Superior temporal gyrus (tissue), 1 donor: ENCODE results near the gene DCLRE1B.
A peak's percentile ranks its signal among the peaks of the same experiment; 100 is the strongest.

Experiments used
- DNase-seq: peaks from one replicate; pipeline ENCODE4 v3.0.0-alpha.2; 2016; ENCODE audit errors: extremely low spot score

The DCLRE1B gene

GRCh38 chr1:113928187-113928930, 23.2 kb downstream of the DCLRE1B start:
- peak; percentile 60 for DNase-seq

DNA sequence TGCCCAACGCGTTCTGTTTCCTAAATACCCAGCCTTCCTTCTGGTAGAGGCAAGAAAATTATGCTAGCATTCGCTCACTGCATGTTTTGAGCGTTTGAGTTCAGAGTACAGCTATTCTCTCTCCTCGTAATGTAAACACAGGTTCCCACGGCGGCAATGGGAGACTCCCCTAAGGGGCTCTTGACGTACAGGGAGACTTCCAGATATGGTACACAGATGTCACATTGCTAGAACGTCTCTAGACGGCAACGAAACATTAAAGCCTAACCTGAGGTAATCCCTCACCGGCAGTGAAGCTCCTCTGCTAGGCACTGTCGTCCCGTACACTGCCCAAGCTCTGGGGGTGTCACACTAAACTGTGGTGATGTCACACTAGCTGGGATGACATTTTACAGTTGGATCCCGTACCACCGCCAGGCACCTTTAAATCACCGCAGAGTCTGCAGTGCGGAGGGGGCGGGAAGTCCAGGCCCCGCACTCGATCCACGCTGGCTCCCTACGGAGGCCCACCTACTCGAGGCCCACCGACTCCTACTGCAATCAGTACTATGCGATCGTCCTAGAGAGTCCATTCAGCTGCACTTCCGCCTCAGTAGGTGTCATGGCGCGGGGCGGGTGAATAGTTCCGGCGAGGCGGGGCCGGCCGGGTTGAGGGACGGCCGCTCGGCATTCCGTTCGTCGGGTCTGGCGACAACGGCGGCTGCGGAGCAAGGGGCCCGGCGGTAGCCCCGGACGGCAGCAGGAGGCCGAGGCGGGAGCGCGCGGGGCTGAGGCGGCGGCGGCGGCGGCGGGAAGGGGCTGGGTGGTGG, 24.0 kb downstream of the DCLRE1B start, which contains the start of gene HIPK1:
Gene HIPK1 (plus strand): TSS at position 384 of the 809 bp plus-strand sequence.
- peak; percentile 93 for DNase-seq

- no peak for DNase-seq
Measured at GRCh38 chr1:113929750-113930498, 24.8 kb downstream of the DCLRE1B start.

- no peak for DNase-seq
Measured at GRCh38 chr1:113930499-113931161, 25.5 kb downstream of the DCLRE1B start.

DNA sequence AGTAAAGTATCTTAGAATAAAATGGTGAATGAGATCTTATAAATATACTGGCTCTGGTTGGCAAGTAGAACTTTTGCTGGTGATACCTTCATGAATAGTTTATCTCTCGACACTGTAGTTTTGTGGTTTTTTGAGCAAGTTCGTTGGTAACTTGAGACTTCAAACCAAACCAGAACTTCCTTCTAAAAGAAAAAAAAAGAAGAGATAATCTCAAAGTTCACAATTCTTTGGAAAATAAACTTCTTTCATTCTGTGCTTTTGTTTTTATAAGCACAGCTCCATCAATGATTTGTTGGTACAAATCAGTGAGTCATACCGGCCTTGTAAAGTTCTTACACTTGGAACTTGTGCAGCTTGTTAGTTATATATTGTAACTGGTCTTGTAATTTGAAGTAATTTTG, 26.3 kb downstream of the DCLRE1B start:
- DNase-seq: no peak

DNA sequence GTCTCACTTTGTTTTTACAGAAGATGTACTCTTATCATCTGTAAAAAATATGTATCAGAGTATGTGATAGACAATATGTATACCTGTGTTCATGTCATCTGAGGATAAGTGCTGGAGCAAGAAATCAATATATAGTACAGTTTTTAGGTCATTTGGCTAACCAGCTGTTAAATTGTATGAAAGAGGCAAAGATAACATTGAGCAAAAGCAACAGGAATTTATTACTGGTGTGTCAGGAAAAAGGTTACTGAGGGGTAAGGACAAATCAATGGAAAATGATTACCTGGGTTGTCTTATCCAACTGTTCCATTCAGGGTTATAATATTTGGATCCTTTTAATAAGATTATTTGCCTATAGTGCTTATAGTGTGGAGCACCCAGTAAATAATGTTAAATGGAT, 28.9 kb downstream of the DCLRE1B start:
- DNase-seq: no peak

DNA sequence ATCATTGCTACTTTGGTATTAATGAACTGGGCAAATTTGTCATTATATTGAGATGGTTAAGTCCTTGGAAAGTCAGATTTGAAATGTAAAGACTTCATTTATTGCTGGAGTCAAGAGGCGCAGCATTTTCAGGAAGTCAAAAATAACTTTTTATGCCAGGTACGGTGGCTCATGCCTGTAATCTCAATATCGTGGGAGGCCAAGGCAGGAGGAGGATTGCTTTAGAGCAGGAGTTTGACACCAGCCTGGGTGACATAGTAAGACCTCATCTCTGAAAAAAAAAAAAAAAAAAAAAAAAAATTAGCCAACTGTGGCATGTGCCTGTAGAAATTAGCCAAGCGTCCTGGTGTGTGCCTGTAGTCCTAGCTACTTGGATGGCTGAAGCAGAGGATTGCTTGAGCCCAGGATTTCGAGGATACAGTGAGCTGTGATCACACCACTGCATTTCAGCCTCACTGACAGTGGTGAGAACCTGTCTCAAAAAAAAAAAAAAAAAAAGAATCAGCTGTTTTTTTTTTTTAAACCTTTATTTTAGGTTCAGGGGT, 29.5 kb downstream of the DCLRE1B start:
- no peak for DNase-seq

- DNase-seq: no peak
Measured at GRCh38 chr1:113935176-113935575, 30.1 kb downstream of the DCLRE1B start.

DNA sequence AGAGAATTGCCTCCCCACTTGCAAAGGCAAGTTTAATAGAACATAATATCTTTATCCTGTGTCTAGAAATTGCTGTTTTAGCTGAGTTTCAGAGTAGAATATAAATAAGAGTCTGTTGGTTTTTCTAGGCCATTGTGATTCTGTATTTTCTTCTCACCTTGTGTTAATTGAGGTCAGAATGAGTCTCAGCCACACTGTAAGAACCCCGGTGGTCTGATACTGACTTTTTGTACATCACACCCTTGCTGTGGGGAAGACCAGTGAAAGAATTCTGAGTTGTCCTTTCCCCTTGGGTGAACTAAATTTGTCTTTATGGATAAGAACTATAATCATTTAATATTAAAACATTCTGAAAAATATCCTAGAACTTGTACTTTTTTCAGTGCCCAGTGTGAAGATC, 30.8 kb downstream of the DCLRE1B start:
- DNase-seq: no peak

- no peak for DNase-seq
Measured at GRCh38 chr1:113937146-113937545, 32.0 kb downstream of the DCLRE1B start.

- no peak for DNase-seq
Measured at GRCh38 chr1:113938192-113938591, 33.1 kb downstream of the DCLRE1B start.

GRCh38 chr1:113940365-113941244, 35.5 kb downstream of the DCLRE1B start:
- DNase-seq: no peak

DNA sequence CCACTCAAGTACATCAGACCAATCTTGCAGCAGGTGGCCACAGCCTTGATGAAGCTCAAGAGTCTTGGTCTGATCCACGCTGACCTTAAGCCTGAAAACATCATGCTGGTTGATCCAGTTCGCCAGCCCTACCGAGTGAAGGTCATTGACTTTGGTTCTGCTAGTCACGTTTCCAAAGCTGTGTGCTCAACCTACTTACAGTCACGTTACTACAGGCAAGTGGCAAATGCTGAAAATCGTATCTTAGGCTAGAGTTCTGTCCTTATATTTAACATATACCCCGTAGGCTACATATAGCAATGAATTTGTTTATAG, 36.1 kb downstream of the DCLRE1B start:
- DNase-seq: no peak

- no peak for DNase-seq
Measured at GRCh38 chr1:113942527-113942926, 37.4 kb downstream of the DCLRE1B start.

DNA sequence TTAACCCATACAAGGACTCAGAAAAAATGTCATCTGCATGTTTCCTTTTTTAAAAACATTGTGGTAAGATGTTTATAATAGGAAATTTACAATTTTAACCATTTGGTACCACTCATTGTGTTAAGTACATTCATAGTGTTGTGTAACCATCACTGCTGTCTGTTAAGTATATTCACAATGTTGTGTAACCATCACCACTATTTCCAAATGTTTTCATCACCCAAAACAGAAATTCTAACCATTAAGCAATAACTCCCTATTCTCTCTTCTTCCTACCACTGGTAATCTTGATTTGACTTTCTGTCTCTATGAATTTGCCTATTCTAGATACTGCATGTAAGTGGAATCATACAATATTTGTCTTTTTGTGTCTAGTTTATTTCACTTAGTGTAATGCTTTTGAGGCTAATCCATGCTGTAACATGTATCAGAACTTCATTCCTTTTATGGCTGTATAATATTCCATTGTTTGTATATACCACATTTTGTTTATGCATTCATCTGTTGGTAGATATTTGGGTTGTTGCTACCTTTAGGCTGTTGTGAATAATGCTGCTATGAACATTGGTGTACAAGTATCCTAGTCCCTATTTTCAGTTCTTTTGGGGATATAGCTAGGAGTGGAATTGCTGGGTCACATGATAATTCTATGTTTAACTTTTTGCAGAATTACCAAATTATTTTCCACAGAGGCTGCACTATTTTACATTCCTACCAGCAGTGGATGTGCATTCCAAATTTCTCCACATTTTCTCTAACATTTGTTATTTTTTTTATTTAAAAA, 38.1 kb downstream of the DCLRE1B start:
- DNase-seq: no peak

DNA sequence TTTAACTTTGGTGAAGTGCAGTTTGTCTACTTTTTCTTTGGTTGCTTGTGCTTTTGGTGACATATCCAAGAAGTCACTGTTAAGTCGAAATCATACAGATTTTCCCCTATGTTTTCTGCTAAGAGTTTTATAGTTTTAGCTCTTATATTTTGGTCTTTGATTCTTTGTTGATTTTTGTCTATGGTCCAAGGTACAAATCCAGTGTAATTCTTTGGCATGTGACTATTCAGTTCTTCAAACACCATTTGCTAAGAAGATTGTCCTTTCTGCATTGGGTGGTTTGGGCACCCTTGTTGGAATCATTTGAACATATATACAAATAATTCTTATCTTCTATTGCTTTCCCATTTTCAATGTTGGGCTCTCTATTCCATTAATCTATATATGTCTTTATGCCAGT, 40.2 kb downstream of the DCLRE1B start:
- no peak for DNase-seq

DNA sequence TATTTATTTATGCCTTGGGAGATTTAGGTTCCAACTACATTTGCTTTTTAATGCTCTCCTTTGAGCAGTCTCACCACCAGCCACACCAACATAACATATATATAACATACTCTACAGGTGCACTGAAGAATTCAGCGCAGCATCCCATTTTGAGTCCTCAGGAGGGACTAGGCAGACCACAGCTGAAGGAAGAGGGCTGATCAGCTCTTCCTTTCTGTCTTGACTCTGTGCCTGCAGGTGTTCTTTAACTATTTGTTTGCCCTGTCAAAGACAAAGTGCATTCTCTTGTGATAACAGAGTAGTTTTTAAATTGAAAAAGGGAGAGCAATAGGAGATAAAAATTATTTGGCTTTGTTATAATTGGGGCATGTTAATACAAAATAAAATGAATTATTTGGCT, 41.0 kb downstream of the DCLRE1B start:
- DNase-seq: no peak

DNA sequence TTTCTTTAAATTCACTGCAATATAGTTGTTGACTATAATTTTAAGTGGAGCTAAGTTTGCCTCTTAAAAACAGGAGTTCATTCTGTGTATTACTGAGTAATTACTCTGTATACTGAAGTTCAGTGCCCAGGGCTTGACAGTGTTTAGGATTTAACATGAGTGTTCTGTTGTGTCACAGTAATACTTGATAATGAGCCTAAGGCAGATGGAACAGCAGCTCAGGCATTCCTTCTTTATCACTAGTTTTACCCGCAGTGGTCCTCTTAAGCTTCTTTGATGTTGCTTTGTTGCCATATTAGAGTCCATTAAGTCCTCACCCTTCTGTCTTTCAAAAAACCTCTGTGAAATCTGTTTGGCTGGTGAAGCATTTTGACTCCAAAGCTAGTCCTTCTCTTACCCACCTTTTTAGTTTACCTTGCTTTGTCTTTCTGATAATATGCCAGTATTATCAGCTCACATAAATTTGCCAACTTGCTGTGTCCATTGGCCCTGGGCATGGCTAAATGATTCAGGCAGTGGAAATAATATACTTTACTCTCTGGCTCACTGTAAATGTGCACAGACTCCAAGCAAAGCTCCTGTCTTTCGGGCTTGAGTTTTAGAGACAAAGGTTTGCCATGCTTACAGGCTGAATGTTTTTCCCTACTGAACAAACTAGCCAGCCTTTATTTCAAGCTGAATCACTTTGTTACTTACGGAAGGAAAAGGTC, 41.7 kb downstream of the DCLRE1B start:
- DNase-seq: no peak

GRCh38 chr1:113947388-113948107, 42.4 kb downstream of the DCLRE1B start:
- DNase-seq: peak; percentile 29
